C4-2B (cell line): ENCODE results near the gene RTEL1.
A peak's percentile ranks its signal among the peaks of the same experiment; 100 is the strongest.
"Not testable (repeated sequence)": the region's sequence is repeated elsewhere in the genome, so short reads cannot be mapped to it uniquely, and the experiment has no call there.

ENCODE experiments used
- H3K27ac ChIP-seq: fragments of 450-650 bp; 2 replicates; pipeline ENCODE4 v1.5.1; 2017
- ZFX ChIP-seq: fragments of 450-650 bp; IDR thresholded peaks from 2 replicates; pipeline ENCODE4 v1.6.1; 2017
- TF ChIP-seq, protein P1 (sequence below): fragments of 450-650 bp; conservative IDR thresholded peaks from 2 replicates; pipeline ENCODE4 v1.5.1; 2017; ENCODE audit warnings: mild to moderate bottlenecking

Gene RTEL1

DNA sequence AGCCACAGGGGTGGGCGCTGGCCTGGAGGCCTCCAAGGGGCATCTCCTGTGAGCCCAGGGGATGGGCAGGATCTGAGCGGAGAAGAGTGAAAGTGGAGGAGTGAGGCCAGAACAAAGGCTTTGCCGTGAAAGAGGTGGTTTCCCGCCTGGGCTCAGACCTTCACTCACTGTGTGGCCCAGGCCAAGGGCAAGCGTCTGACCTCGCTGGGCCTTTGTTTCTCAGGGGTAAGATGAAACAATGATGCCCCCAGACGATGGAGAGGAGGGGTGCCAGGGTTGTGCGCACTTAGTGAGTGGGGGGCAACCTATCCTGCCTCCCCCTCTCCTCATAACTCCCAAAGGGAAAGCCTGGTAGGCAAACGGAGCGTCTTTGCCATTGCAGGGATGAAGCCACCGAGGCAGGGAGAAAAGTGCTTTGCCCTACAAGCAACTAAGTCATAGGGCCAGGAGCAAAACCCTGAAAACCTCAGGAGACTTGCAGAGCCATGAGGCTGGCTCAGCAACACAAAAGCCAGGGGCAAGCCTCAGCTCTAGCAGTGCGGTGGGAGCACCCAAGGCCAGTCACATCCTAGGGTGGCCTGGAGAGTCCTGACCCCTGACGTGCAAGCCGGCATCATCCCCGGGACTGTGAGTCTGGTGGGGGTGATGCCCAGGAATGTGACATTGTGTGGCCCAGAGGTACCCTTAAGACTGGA, 4.0 kb upstream of the RTEL1 start:
- H3K27ac ChIP-seq, result no peak overlapping the region
- TF ChIP-seq, protein P1, sequence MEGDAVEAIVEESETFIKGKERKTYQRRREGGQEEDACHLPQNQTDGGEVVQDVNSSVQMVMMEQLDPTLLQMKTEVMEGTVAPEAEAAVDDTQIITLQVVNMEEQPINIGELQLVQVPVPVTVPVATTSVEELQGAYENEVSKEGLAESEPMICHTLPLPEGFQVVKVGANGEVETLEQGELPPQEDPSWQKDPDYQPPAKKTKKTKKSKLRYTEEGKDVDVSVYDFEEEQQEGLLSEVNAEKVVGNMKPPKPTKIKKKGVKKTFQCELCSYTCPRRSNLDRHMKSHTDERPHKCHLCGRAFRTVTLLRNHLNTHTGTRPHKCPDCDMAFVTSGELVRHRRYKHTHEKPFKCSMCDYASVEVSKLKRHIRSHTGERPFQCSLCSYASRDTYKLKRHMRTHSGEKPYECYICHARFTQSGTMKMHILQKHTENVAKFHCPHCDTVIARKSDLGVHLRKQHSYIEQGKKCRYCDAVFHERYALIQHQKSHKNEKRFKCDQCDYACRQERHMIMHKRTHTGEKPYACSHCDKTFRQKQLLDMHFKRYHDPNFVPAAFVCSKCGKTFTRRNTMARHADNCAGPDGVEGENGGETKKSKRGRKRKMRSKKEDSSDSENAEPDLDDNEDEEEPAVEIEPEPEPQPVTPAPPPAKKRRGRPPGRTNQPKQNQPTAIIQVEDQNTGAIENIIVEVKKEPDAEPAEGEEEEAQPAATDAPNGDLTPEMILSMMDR, result no peak
- TF ChIP-seq ZFX, result no peak

DNA sequence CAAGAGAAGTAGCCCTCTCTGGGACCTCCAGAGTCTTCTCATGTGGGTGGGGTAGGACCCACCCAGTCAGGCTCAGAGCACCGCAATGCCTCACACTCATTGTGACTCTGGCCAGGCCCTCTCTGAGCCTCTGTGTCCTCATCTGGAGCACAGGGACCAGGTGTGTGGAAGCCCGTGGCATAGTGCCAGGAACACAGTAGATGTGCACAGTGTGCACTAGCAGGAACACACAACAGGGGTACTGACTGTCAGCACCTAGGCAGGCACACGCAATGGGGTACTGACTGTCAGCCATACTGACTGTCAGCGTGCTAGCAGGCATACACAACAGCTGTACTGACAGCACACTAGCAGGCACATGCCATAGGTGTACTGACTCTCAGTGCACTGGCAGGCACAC, 2.9 kb upstream of the RTEL1 start:
- H3K27ac ChIP-seq, result no peak overlapping the region
- no peak for TF ChIP-seq ZFX
- TF ChIP-seq, protein P1, result no peak

DNA sequence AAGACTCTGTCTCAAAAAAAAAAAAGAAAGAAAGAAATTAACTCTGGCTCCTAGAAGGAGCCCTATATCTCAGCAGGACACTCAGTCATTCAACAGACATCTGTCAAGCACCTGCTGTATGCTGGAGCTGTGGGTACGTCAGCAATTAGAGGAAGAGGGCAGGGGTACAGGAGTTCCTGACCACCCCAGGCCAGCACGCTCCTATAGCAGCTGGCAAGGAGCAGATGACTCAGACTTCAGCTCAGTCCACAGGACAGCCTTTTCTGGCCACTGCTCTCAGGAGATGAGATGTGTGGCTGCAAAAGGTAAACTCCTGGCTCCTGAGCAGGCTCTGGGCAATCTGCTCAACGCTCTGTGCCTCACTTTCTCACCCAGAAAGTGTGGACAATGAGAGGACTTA, 1.7 kb upstream of the RTEL1 start:
- no peak for TF ChIP-seq ZFX
- TF ChIP-seq, protein P1, result no peak
- H3K27ac ChIP-seq, result no peak overlapping the region

DNA sequence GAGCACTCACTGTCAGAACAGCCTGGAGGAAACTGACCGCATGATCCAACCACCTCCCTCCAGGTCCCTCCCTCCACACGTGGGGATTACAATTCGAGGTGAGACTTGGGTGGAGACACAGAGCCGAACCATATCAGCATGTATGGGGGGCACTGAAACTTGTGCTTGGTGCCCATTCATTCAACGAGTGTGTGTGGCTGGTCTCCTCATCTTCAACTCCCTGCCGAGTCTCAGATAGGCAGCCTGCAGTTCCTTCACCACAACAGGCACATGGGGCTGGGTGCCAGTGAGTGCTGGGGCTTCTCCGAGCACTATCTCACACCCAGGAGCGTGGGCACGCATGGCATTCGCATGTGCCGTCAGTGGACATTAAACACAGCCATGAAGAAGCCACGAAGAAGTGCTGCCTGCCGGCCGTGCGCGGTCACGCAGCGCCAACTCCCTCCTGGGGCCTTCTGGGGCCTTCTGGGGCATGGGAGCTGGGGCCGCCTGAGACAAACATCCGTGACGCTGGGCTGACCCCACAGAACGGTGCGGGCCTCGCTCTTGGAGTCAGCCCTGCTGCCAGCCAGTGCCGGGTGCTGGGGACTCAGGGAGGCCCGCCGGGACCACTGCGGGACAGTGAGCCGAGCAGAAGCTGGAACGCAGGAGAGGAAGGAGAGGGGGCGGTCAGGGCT, 714 bp upstream of the RTEL1 start:
- peak overlapping the region; percentile 80 for H3K27ac ChIP-seq
- TF ChIP-seq ZFX, result no peak
- TF ChIP-seq, protein P1, result no peak

DNA sequence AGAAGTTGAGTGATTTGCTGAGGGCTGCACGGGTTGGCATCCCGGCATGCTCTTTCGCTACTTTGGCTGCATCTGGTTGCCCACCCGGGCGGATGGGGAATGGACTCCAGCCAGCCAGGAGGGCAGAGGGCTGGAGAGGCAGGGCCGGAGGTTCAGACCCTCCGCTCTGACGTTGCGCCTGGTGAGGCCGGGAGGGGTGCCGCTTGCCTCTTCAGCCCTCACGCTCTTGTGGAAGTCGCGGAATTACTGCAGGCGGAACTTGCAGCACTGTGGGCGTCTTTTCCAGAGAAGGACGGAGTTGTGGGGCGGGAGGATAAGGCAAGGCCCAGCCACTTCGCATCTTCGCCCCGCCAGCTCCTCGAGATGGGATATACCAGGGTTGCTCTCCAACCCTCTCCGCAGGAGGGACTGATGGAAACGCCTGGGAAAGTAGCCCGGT, 656 bp downstream of the RTEL1 start:
- TF ChIP-seq ZFX, result no peak
- TF ChIP-seq, protein P1, result no peak
- peak overlapping the region; percentile 80 for H3K27ac ChIP-seq

DNA sequence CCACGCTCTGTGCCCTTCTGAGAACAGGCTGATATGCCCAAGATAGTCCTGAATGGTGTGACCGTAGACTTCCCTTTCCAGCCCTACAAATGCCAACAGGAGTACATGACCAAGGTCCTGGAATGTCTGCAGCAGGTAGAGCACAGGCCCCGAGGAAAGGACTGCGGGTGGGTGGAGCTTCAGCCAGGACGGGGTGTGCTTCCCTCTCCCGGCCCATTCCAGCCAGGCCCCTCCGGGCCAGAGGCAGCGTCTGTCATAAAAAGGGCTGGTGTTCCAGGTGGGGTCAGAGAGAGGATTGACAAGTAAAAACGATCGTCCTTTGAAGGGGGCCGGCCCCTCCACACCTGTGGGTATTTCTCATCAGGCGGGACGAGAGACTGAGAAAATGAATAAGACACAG, 1.3 kb downstream of the RTEL1 start:
- peak overlapping the region; percentile 80; the same call in 1 of the 2 replicates for H3K27ac ChIP-seq
- TF ChIP-seq ZFX, result no peak
- TF ChIP-seq, protein P1, result no peak

DNA sequence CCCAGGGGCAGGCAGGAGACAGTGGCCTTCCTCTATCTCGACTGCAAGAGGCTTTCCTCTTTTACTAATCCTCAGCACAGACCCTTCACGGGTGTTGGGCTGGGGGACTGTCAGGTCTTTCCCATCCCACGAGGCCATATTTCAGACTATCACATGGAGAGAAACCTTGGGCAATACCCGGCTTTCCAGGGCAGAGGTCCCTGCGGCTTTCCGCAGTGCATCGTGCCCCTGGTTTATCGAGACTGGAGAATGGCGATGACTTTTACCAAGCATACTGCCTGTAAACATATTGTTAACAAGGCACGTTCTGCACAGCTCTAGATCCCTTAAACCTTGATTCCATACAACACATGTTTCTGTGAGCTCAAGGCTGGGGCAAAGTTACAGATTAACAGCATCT, 2.1 kb downstream of the RTEL1 start:
- H3K27ac ChIP-seq, result not testable (repeated sequence)

DNA sequence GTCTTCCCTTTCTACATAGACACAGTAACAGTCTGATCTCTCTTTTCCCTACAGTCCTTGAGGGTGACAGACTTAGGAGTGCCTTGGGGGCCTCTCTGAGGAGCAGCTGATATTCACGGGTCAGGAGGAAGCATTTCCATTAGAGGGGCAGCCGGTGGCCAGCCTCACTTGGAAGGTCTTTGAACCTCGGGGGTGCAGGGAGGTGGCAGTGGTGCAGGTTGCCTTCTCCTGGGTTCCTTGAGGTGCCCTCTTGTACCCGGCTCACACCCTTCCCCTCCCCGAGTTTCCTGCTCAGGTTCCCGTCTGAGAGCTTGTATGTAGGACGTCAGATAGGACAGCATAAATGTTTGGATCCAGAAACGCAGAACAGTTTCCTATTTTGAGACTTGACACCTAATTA, 2.5 kb downstream of the RTEL1 start:
- no peak overlapping the region for H3K27ac ChIP-seq
- no peak for TF ChIP-seq ZFX
- TF ChIP-seq, protein P1, result no peak
